Astrocyte (in vitro differentiated cells and primary cell): Measurements from ENCODE around the gene DDX17. TPM values are rescaled to one million over a fixed set of nuclear protein-coding genes. Genes with fewer than 3 reads are reported as not detected.

Experiments used
- DNase-seq: peaks from one replicate; pipeline ENCODE4 v3.0.0-alpha.2; 2010; ENCODE audit warnings: low read depth
- FAIRE-seq: peaks from 2 replicates; lab custom pipeline; 2011; peaks lifted over from hg19 to GRCh38; lab: Jason Lieb, UNC
- H2AFZ ChIP-seq: 2 replicates; pipeline ENCODE4 v1.6.0; 2012; ENCODE audit warnings: low read depth, low read length, inconsistent platforms
- H3K27ac ChIP-seq: 2 replicates; pipeline ENCODE4 v1.5.1; 2011; ENCODE audit warnings: low read depth, low read length, inconsistent platforms
- H3K27me3 ChIP-seq: 2 replicates; pipeline ENCODE4 v1.6.0; 2011; ENCODE audit warnings: low read length, inconsistent platforms; ENCODE audit not compliant: insufficient read depth
- H3K36me3 ChIP-seq: 2 replicates; pipeline ENCODE4 v1.5.1; 2011; ENCODE audit warnings: low read length, inconsistent platforms; ENCODE audit not compliant: insufficient read depth
- H3K4me1 ChIP-seq: 2 replicates; pipeline ENCODE4 v1.5.1; 2011; ENCODE audit warnings: low read length, inconsistent platforms; ENCODE audit not compliant: insufficient read depth
- H3K4me2 ChIP-seq: 2 replicates; pipeline ENCODE4 v1.6.0; 2012; ENCODE audit warnings: low read length, inconsistent platforms
- H3K4me3 ChIP-seq: 2 replicates; pipeline ENCODE4 v1.5.1; 2011; ENCODE audit warnings: low read depth, mild to moderate bottlenecking, low read length, inconsistent platforms; ENCODE audit not compliant: insufficient read depth
- H3K79me2 ChIP-seq: 2 replicates; pipeline ENCODE4 v1.6.0; 2012; ENCODE audit warnings: mild to moderate bottlenecking, low read length, inconsistent platforms; ENCODE audit not compliant: insufficient read depth
- H3K9ac ChIP-seq: 2 replicates; pipeline ENCODE4 v1.6.0; 2012; ENCODE audit warnings: mild to moderate bottlenecking, low read length, inconsistent platforms
- H3K9me3 ChIP-seq: 2 replicates; pipeline ENCODE4 v1.5.1; 2012; ENCODE audit warnings: low read depth, mild to moderate bottlenecking, low read length, inconsistent platforms; ENCODE audit not compliant: insufficient read depth
- H4K20me1 ChIP-seq: 2 replicates; pipeline ENCODE4 v1.6.0; 2012; ENCODE audit warnings: low read length, inconsistent platforms; ENCODE audit not compliant: insufficient read depth
- H3K27ac Mint-ChIP-seq: one replicate; pipeline ENCODE4 v1.8.0; 2021; ENCODE audit warnings: mild to moderate bottlenecking, mixed read lengths; ENCODE audit not compliant: unreplicated experiment
- H3K27me3 Mint-ChIP-seq: one replicate; pipeline ENCODE4 v1.8.0; 2021; ENCODE audit warnings: low read depth, mixed read lengths; ENCODE audit not compliant: unreplicated experiment
- H3K36me3 Mint-ChIP-seq: one replicate; pipeline ENCODE4 v1.8.0; 2021; ENCODE audit warnings: low read depth, mixed read lengths; ENCODE audit not compliant: unreplicated experiment
- H3K4me1 Mint-ChIP-seq: one replicate; pipeline ENCODE4 v1.8.0; 2021; ENCODE audit warnings: low read depth, mixed read lengths; ENCODE audit not compliant: unreplicated experiment
- H3K4me3 Mint-ChIP-seq: one replicate; pipeline ENCODE4 v1.8.0; 2021; ENCODE audit warnings: mild to moderate bottlenecking, moderate library complexity, mixed read lengths; ENCODE audit not compliant: unreplicated experiment
- H3K9me3 Mint-ChIP-seq: one replicate; pipeline ENCODE4 v1.8.0; 2021; ENCODE audit warnings: mild to moderate bottlenecking, mixed read lengths; ENCODE audit not compliant: unreplicated experiment
- CTCF ChIP-seq: IDR thresholded peaks from 2 replicates; pipeline ENCODE4 v1.5.1; 2011; ENCODE audit warnings: low read depth, mild to moderate bottlenecking, inconsistent platforms, low read length, moderate library complexity; ENCODE audit not compliant: insufficient read depth
- EZH2 ChIP-seq: IDR thresholded peaks from 2 replicates; pipeline ENCODE4 v1.6.1; 2012; ENCODE audit warnings: mild to moderate bottlenecking, low read length, inconsistent platforms; ENCODE audit not compliant: insufficient read depth
- total RNA-seq: library from RNA; stranded (reverse); gene quantifications from 2 replicates; pipeline ENCODE4 v1.2.1, GENCODE V29; 2021

DDX17 gene
- total RNA-seq, 1 donor from 2014 or later, result 258 TPM

GRCh38 chr22:38487946-38488345, 18.2 kb downstream of the DDX17 start:
- H4K20me1 ChIP-seq, result peaks cover 81% of the 10 kb centered on the region
- peak overlapping the region; percentile 18 for H3K9ac ChIP-seq
- H3K4me1 ChIP-seq, result peaks cover 8% of the 10 kb centered on the region
- peaks cover 27% of the 10 kb centered on the region for H3K4me1 Mint-ChIP-seq
- no peaks in the 10 kb centered on the region for H3K9me3 ChIP-seq
- H3K4me3 ChIP-seq, result no peak overlapping the region
- no peak overlapping the region for H3K4me3 Mint-ChIP-seq
- FAIRE-seq (no peak), DNase-seq (no peak)
- H3K27ac Mint-ChIP-seq, result no peak overlapping the region
- H3K27ac ChIP-seq, result no peak overlapping the region
- no peaks in the 10 kb centered on the region for H3K9me3 Mint-ChIP-seq
- peaks cover 86% of the 10 kb centered on the region for H3K36me3 ChIP-seq
- H2AFZ ChIP-seq, result no peak overlapping the region
- H3K4me2 ChIP-seq, result no peak overlapping the region
- H3K79me2 ChIP-seq, result peaks cover 47% of the 10 kb centered on the region
- TF ChIP-seq CTCF (no peak), EZH2 (no peak)
- H3K27me3 Mint-ChIP-seq, result no peaks in the 10 kb centered on the region
- peaks cover 31% of the 10 kb centered on the region for H3K36me3 Mint-ChIP-seq
- H3K27me3 ChIP-seq, result no peaks in the 10 kb centered on the region

DNA sequence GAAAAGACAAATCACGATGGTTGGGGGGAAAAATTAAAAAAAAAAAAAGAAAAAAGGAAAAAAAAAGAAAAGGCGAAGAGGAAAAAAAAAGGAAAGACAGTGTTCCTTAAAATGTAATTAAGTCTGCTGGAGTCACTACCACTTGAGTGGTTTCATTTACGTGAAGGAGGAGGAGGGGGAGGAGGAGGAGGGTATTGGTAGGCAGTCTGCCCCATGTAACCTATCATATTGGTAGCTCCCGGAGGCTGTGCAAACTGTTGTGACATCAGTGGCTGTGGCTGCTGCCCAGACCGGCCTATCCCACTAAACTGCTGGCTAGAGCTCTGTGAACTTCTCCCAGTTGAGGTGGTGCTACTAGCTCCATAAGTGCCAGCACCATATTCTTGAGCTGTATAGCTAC, 20.3 kb downstream of the DDX17 start:
- Histone ChIP-seq H3K36me3 (peaks cover 90% of the 10 kb centered on the region), H3K79me2 (peaks cover 33% of the 10 kb centered on the region), H3K9ac (no peak overlapping the region), H4K20me1 (peaks cover 79% of the 10 kb centered on the region), H3K4me1 (peaks cover under 1% of the 10 kb centered on the region), H3K4me2 (no peak overlapping the region), H3K27me3 (no peaks in the 10 kb centered on the region), H3K27ac (no peak overlapping the region), H3K4me3 (no peak overlapping the region), H2AFZ (no peak overlapping the region), H3K9me3 (no peaks in the 10 kb centered on the region)
- no peak for TF ChIP-seq EZH2
- Mint-ChIP-seq H3K27ac (peak overlapping the region; percentile 26), H3K4me1 (peaks cover 28% of the 10 kb centered on the region), H3K27me3 (no peaks in the 10 kb centered on the region), H3K4me3 (no peak overlapping the region), H3K9me3 (no peaks in the 10 kb centered on the region), H3K36me3 (peaks cover 42% of the 10 kb centered on the region)
- no peak for DNase-seq
- no peak for FAIRE-seq

DNA sequence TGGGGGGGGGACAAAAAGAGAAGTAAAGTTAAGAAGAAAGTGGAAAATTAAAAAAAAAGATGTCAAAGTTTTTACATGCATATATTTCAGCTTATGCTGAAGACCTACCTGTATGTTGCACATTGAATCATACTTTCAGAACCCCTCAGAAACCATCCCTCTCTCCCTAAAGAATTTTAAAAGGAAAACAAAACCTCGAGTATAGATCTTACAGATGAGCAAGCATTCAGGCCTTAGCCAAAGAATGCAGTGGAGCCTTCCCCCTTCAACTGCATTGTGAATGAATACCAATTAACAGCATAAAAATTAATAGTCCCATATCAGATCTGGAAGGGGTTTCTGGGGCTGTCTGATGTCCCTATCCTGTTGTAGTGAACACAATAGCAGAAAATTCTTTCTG, 21.9 kb downstream of the DDX17 start:
- H3K4me3 Mint-ChIP-seq, result peak overlapping the region; percentile 9
- no peaks in the 10 kb centered on the region for H3K27me3 ChIP-seq
- H3K4me1 ChIP-seq, result no peaks in the 10 kb centered on the region
- H2AFZ ChIP-seq, result no peak overlapping the region
- H3K36me3 ChIP-seq, result peaks cover 82% of the 10 kb centered on the region
- no peaks in the 10 kb centered on the region for H3K9me3 Mint-ChIP-seq
- H3K4me1 Mint-ChIP-seq, result peaks cover 20% of the 10 kb centered on the region
- no peak overlapping the region for H3K4me2 ChIP-seq
- peaks cover 33% of the 10 kb centered on the region for H3K36me3 Mint-ChIP-seq
- DNase-seq, result no peak
- H3K9ac ChIP-seq, result no peak overlapping the region
- H3K4me3 ChIP-seq, result no peak overlapping the region
- FAIRE-seq, result no peak
- H3K27ac ChIP-seq, result no peak overlapping the region
- peaks cover 72% of the 10 kb centered on the region for H4K20me1 ChIP-seq
- peak overlapping the region; percentile 48 for H3K27ac Mint-ChIP-seq
- H3K27me3 Mint-ChIP-seq, result no peaks in the 10 kb centered on the region
- peaks cover 17% of the 10 kb centered on the region for H3K79me2 ChIP-seq
- H3K9me3 ChIP-seq, result no peaks in the 10 kb centered on the region
- no peak for TF ChIP-seq EZH2
- TF ChIP-seq CTCF, result no peak
